Skeletal muscle satellite cell (primary cell): Measurements from ENCODE around the gene ATP9B.

ENCODE experiments used
- H3K27me3 ChIP-seq: 2 replicates; pipeline ENCODE4 v1.7.0; 2013; ENCODE audit warnings: low read length; ENCODE audit not compliant: control insufficient read depth, insufficient read depth
- H3K36me3 ChIP-seq: 2 replicates; pipeline ENCODE4 v1.7.0; 2013; ENCODE audit warnings: mild to moderate bottlenecking, control low read depth, low read length; ENCODE audit not compliant: insufficient read depth
- H3K4me1 ChIP-seq: 2 replicates; pipeline ENCODE4 v1.7.0; 2013; ENCODE audit warnings: low read length; ENCODE audit not compliant: control insufficient read depth, insufficient read depth
- H3K4me2 ChIP-seq: 2 replicates; pipeline ENCODE4 v1.7.0; 2013; ENCODE audit warnings: mild to moderate bottlenecking, low read length
- H3K4me3 ChIP-seq: 2 replicates; pipeline ENCODE4 v1.7.0; 2013; ENCODE audit warnings: low read length
- H3K9ac ChIP-seq: 2 replicates; pipeline ENCODE4 v1.7.0; 2013; ENCODE audit warnings: mild to moderate bottlenecking, low read depth, low read length, moderate library complexity
- H3K9me3 ChIP-seq: replicated peaks from 2 replicates; pipeline ENCODE4 v1.7.0; 2013; ENCODE audit warnings: mild to moderate bottlenecking, control low read depth, low read length

Gene ATP9B

DNA sequence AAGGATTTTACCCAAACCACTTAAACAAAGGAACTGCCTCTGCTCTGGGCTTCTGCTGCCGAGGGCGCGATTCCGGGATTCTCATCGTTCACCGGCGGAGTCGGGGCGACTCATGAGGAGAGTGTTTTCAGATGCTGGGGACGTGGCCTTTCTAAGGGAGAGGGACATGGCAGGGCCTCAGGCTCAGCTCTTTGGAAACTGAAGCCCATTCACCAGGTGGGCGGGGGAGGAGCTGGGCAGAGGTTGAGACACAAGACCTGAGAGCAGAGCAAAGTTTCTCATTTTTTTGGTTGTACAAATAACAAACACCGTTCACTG lies 356.3 kb downstream of the ATP9B start:
- no peaks in the 10 kb centered on the region for H3K9me3 ChIP-seq
- H3K36me3 ChIP-seq: no peaks in the 10 kb centered on the region
- peaks cover 11% of the 10 kb centered on the region for H3K4me1 ChIP-seq
- H3K27me3 ChIP-seq: no peaks in the 10 kb centered on the region
- no peak overlapping the region for H3K4me2 ChIP-seq
- H3K9ac ChIP-seq: no peak overlapping the region
- H3K4me3 ChIP-seq: no peak overlapping the region

- Histone ChIP-seq H3K27me3 (no peaks in the 10 kb centered on the region), H3K4me3 (no peak overlapping the region), H3K9ac (no peak overlapping the region), H3K4me1 (peaks cover 8% of the 10 kb centered on the region), H3K36me3 (no peaks in the 10 kb centered on the region), H3K9me3 (no peaks in the 10 kb centered on the region), H3K4me2 (no peak overlapping the region)
Measured at GRCh38 chr18:79426376-79427300, 357.4 kb downstream of the ATP9B start.

- no peaks in the 10 kb centered on the region for H3K4me1 ChIP-seq
- no peak overlapping the region for H3K4me3 ChIP-seq
- no peaks in the 10 kb centered on the region for H3K9me3 ChIP-seq
- H3K27me3 ChIP-seq: no peaks in the 10 kb centered on the region
- H3K4me2 ChIP-seq: no peak overlapping the region
- no peaks in the 10 kb centered on the region for H3K36me3 ChIP-seq
- no peak overlapping the region for H3K9ac ChIP-seq
Measured at GRCh38 chr18:79427368-79428225, 358.4 kb downstream of the ATP9B start.
